ENCODE data around the gene SHISAL1.

SHISAL1 gene

DNA sequence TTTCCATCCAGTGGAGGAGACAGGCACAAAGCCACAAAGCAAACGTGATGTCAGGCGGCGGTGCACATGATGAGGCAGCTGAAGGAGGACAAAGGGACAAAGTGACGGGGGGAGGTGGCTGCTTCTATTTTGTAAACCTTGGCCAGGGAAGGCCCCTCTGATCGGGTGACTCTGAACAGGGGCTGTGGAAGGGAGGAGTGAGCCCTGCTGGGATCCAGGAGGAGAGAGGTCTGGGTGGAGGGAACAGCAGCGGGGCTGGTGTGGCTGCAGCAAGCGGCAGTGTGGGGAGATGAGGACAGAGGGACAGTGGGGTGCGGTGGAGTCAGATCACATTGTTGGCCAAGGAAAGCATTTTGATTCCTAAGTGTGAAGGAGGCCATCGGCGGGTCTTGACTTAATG lies 36.7 kb downstream of the SHISAL1 start:
- DNase-seq = no peak

DNA sequence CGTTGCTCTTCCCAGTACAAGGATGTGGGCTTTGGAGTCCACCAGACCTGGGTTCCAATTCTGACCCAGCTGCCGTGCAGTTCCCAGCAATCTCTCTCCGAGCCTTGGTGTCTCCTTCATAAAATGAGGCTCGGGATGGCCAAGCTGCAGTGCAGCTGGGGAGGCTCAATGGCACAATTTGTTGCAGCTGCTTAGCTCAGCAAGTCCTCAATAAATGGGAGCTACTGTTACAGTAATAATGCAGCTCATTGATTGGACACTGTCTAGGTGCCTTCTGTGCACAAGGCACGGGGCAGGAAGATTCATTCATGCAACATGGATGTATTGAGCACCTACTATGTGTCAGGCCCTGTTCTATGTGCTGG lies 37.1 kb downstream of the SHISAL1 start:
- DNase-seq = no peak

DNA sequence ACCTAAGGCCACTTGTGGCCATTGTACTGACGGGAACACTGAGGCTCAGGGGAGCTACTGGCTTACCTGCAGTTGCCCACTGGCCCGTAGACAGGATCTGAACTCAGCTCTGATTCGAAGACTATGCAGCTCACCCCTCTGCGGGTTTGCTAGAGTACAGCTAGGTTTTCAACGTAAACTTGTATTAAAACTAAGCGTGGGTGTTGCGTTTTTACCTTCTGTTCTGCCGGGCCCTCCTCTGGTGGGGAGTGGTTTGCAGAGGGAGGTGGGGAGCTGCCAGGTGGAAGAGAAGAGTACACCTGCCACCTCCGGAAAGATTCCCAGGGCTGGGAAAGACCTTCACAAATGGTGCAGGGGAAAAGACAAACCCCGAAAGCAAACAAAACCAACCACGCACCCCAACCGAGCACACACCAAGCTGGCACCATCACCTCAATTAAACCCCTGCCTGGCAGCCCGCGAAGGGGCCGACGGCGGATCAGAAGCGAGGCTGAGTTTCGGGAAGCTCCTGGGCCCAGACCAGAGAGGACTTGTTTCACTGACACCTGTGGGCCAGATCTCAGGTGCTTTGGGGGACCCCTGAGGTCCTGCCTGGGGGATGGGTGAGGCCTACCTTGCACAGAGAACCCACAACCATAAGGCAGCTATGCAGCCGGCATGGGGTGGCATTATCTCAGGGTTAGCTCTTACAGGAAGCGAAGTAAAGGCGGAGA lies 37.7 kb downstream of the SHISAL1 start:
- no peak for DNase-seq

DNA sequence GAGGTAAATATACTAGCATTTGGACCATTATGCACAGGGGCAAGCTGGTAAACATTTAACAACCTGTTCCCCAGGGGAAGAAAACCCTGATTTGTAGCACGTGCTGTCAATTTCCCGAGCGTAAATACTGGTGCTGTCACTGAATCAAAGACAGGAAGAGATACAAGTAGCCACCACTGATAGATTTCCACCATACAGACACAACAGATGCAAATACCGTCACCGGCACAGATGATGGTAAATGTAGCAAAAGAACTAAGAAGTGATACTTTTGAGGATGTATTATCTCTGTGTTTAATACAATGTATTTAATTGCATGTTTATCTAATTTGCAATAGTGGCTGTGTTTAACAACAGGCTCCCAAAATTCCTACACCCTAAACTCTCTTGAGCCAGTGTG lies 39.6 kb downstream of the SHISAL1 start:
- DNase-seq = no peak

DNA sequence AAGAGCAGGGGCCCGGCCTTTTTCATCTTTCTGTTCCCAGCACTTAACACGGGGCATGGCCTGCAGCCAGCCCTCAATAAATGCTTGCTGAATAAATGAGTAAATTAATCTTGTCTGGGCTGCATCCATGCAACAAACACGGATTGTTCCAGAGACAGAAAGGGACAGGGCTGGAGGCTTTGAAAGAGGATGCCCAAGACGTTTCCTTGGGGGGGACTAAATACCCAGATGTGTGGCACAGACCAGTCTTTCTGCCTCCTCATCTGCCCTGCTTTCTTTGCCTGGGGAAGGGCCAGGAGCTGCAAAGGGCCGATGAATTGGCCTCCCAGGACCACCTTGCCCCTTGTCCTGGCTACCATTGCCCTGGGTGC lies 40.4 kb downstream of the SHISAL1 start:
- no peak for DNase-seq

DNA sequence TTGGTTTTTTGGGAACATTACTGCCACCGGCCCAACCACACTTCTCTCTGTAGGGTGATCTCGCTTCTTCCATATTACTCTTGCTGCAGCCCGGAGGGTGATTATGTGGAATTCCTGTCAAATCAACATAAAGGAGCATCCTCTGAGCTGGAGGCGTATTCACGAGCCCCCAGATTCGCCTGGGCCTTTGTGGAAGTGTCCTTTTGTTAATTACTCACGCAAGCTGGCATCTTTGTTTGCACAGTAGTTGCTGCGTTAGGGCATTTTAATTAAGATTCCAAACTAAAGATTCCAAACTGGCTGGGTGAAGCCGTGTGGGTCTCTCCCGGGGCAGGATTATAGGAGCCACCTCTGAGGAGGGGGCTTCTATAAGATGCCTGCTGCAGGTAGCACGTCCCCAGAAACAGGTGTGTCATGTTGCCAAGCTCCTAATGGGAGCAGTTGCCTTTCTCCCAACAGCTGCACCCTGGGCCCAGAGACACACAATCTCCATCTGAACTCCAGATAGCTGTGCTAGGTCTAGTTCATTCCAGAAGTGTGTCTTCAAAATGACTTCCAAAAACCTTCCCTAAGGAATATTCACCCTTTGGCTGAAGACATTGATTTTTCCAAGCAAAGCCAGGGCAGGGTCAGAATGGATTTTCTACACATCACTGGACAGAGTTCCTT lies 40.9 kb downstream of the SHISAL1 start:
- DNase-seq = no peak

DNA sequence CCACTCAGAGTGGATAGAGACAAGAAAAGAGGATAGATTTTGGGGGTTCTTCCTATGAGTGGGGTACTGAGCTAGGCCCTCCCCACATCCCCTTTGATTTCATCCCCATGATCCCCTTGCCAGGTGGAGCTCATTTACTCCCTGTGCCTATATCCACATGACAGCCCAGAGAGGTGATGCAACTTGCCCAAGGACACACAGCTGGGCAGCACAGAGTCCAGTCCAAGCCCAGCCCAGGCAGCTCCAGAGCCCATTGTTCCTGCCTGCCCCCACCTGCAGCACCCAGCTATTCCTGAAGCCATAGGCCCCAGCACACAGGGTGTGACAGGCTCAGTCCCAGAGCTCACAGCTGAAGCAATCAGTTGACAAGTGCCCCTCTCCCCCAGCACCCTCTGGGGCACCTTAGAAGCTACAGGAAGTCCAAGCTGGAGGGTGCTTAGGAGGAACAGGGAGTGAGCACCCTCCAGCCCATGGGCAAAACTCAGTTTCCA lies 41.7 kb downstream of the SHISAL1 start:
- DNase-seq = no peak

DNA sequence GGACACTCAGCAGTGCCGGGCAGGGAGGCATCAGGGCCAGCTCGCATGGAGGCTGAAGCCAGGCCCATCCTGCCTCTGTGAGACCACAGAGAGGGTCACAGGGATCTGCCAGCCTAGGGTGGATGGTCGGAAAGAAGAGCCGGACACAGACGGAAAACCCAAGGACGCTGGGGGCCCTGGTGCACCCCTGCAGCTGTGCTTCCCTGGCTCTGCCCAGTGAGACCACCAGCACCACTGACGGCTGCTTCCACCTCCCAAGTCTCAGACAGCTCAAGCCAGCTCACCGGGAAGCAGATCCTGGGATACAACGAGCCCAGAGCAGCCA lies 42.2 kb downstream of the SHISAL1 start:
- no peak for DNase-seq

DNA sequence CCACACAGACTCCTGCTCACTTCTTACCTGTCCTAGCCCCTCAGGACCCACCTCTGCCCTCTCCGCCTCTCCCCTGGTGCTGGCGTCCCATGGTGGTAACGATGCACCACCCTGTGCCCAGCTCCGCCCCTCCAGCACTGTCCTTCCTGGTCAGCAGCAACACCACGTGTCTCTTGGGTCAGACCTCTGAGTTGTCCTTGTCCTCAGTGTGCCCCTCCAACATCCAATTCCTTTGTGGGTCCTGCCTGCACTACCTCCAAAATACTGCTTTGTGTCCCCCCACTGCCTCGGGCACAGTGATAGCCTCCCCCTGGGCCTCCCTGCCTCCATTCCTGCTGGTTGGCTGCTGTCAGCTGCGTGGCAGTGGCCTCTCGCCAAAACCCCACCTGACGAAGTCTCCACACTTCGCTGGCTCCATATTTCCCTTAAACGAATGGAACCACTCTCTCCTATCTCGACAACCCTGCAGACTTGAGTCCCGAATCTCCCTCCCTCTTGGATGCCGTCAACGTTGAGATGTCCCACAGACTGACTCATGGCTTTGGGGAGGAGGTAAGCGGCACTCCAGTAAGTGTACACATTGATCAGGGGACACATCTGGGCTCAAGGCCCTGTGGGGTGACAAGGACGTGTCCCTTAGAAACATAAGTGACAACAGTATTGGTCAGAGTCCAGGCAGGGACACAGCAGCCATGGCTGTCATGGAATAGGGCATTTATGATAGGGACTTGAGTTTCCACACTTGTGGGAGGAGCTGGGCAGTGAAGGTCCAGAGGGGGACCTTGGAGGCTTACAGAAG lies 42.8 kb downstream of the SHISAL1 start:
- no peak for DNase-seq

DNA sequence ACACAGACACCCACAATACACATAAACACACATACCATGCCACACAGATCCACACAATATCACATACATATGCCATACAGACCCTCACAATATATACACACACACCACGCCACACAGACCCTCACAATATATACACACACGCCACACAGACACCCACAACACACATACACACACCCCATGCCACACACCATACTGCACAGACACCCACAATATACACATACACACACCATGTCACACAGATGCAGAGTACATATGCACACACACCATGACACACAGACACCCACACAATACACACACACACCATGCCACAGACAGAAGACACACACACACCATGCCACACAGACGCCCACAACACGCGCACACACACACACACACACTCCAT lies 43.6 kb downstream of the SHISAL1 start:
- DNase-seq = no peak

DNA sequence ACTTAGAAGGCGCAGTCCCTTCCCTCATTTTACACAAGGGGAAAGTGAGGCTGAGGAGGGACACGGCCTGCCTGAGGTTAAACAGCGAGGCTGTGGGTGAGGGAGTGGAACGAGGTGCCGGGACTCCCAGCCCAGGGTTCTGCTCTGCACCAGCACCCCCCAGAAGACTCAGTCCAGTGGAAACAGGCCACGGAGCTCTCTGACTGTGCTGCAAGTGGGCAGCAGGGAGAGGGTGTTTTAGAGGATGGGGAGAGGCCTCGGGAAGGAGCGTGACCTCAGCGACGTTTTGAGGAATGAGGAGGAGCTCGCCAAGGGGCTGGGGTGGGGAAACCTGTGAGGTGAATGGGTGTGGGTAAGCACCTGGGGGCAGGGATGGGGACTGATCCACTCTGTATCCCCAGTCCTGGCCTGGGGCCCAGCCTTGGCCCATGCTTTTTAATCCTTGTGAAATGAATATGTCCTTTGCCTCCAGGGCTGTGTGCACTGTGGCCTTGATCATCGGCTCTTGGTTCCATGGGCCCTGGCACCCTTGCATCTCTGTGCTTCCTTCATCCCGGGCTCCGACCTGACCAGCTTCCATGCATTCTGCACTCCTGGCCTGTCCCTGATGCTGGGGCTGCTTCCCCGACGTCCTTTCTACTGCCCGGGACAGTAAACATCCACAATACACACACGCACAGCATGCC lies 44.2 kb downstream of the SHISAL1 start:
- DNase-seq = no peak

DNA sequence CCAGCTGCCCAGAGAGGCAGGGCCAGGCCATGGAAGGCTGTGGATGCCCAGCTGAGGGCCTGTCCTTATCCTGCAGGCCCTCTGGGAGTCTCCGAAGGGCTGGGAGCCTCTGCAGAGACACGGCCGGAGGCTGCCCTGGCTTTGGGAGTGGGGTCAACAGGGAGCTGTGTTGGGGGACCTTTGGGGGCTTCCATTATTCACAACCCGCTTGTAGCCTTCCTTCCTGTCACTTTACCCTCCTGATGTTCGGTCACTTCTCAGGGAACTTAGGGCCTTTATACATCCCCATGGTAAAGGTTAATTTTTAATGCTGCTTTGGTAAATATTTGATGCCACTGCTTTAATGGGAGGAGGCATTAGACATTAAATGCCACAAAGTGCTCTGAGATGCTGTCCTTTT lies 44.9 kb downstream of the SHISAL1 start:
- DNase-seq = no peak

DNA sequence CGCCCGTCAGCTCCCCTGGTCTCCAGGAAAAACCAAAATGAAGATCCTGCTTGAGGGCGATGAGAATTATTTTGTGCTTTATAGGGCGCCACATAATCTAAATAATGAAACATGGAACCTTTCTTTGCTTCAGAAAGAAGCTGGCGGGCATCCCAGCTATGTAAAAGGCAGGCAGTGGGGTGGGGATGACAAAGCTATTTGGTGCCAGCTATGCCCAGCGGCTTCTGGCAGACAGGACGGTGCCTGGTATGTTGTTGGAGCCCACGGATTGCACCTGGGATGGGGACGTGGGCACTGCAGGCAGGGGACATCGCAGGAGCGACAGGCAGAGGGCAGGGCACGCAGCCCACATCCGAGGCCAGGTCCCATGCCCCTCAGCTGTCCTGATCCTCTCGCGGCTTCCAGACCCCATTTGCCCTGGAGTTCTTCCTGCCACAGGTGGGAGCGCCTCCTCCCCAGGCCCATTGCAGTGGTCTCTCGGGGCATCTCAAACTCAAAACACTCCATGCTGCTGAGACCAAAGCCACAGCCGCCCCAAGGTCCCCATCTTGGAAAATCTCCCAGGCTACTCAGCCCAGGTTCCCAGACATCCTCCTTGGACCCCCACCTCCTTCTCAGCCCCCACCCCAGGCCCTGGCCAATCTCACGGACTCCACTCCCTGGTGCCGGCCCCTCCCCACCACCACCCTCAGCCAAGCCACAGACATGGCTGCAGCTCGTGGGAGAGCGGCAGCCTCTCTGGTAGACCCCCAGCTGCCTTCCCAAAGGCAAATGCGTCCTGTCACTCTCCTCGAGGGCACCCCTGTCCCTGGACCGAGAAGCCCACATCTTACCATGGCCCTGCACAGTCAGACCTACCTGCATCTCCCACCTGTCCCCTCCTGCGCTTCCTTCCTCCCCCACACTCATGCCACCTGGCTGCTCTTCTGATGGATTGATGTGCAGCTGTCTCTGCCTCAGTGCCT lies 45.7 kb downstream of the SHISAL1 start:
- DNase-seq = no peak

DNA sequence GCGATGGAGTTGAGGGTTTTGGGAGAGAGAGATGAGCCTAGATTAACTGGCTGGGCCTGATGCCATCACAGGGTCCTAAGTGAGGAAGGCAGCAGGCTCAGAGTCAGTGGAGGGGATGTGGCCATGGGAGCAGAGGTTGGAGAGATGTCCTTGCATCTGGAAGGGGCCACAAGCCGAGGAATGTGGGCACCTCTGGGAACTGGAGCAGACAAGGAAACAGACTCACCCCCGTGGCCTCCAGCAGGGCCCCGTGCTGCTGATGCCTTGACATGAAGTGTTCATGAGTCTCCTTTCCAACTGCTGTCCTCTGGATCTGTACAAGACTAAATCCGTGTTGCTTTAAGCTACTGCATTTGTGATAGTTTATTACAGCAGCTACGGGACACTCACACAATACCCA lies 49.2 kb downstream of the SHISAL1 start:
- DNase-seq = no peak

DNA sequence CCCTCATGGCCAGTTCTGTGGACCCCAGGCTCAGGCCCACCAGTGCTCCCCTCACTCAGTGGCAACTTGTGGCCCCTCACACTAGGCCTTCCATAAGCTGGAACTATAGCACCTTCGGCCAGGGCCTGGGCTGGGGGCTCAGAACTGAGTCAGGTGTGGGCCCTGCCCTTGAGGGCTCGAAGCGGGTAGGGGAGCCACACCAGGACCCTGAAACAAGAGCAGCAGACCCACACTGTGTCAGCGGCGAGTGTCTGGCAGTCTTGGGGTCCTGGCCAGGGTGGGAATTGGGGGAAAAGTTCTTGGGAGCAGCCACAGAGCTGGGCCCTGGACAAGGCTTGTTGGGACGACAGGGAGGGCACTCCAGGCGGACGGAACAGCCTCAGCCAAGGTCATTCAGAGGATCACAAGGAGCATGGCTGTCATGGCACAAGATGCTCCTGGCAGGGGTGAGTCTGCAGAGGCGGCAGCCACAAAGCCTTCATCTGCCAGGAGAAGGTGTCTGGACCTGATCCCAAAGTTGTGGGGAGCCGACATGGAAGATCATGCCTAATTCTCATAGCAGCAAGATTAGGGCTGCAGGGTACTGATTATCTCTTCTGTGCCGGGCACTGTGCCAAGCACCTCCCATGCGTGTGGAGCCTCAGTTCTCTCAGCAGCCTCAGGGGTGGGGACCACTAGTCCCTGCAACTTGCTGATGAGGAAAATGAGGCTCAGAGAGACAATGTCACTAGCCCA lies 50.7 kb downstream of the SHISAL1 start:
- no peak for DNase-seq

DNA sequence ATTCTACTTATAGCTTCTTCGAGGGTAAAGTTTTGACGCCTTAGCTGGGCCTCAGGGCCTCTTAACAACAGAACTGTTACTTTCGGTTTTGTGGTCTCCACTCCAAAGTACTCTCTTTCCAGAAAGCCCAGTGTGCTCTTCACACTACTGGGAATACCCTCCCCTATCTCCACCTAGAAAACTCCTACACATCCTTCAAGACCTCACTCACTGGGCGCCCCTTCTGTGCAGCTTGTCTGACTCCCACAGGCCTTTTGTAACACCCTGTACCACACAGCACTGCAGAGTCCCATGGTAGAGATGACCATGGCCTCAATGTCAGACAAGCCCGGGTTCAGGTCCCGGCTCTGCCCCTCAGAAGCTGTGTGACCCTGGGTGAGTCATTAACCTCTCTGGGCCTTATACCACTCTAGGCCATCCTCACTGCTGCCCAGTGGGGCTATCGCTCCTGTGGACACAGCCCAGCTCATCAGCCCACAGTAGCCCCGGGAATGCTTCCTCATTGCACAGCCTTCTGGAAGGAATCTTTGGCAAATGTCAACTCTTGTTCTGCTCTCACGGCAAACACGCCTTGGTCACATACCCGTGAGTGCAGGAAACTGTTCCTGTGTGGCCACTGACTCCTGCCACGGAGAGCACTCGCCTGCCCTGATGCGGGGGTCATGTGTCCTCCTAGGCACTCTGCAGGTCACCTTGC lies 51.4 kb downstream of the SHISAL1 start:
- no peak for DNase-seq

DNA sequence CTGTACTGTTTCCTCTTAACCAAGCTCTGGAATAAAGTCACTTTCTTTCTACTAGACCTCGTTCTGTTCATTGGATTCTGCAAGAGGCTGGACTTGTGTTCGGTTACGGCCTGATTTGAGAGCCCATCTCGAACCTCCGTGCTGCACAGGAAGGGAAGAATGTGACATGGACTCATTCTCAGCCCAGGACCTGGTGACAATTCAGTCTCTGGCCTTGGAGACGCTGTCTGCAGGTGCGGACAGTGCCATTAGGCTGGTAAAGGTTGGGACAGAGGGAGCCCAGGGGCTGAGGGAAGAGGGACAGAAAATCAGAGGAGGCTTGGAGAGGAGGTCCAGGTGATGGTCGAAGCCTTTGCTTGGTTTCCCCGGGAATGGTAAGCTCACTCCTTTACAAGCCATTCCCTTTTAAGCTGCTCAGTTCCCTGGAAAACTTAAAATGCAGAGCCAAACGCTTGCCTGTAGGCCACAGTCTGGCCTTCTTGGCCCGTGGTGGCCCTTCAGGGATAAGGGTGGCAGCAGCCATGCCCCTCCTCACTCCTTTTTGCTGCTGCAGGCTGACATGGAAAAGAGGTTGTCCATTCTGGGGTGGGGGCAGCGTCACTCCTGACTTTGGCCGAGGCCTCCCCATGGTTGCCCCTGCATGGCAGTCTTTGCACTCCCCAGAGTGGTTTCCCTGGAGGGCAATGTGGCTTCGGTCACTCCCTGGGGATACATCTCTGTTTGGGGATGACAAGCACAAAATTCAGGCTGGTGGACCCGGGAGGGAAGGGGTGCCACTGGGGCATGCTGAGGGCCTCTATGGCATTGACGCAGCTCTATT lies 52.3 kb downstream of the SHISAL1 start:
- no peak for DNase-seq

DNA sequence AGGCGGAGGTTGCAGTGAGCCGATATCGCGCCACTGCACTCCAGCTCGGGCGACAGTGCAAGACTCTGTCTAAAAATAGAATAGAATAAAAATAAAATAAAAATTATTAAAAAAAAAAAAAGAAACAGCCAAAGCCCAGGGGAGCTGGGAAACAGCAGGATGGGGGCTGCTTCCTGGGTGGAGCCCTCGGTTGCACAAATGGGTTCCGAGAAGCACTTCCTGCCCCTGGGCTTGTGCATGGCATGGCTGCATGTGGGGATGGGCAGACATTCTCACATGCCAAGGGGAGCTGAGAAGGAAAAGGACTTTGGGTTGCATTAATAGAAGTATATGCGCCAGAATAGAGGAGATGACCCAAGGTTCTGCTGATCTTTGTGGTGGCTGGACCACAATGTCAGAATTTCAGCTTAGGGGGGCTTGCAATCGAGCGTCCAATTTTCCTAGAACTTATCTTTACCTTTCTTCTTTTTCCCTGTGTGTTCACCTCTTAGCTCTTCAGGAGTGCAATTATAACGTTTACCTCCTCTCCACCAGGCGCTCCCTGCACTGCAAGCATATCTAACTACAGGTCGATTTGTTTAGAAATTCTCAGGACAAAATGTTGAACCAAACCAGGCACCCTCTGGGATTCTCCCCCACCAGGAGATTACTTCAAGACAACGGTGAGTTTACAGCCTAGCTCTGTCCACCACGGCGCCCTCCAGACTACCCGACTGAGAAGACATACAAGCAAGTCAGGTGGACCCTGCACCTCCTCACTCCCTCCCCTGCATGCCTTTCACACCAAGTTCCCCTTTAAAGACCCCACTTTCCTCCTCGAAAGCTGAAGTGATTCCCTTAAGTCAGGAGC lies 53.2 kb downstream of the SHISAL1 start:
- DNase-seq = no peak

All from fibroblast of upper back skin (primary cell).